Gastroesophageal sphincter (tissue), 4 donors: ENCODE results near the gene ATXN7. TPM values are rescaled to one million over a fixed set of nuclear protein-coding genes. Genes with fewer than 3 reads are reported as not detected.

ENCODE experiments used
- ATAC-seq: fragments of 150-250 bp; one replicate; pipeline ENCODE4 v1.9.1; 2016; ENCODE audit warnings: mild to moderate bottlenecking, moderate library complexity
- H3K27ac ChIP-seq, 4 donors: fragments of 200-600 bp; sonication (generic) in 3 of 4; 1 replicate in 3 of 4; 2 replicates in 1 of 4; pipeline ENCODE4 v1.5.1; 2016 to 2019
- H3K27me3 ChIP-seq: fragments of 200-600 bp; sonication (generic); one replicate; pipeline ENCODE4 v1.5.1; 2019
- H3K36me3 ChIP-seq, 2 donors: fragments of 200-600 bp; sonication (generic); one replicate each; pipeline ENCODE4 v1.5.1; 2019; ENCODE audit warnings: control low read depth in 1 of 2
- H3K4me1 ChIP-seq, 3 donors: fragments of 200-600 bp; sonication (generic); 1 replicate in 2 of 3; 2 replicates in 1 of 3; pipeline ENCODE4 v1.5.1; 2016 to 2019; ENCODE audit warnings: control low read depth in 2 of 3
- H3K4me3 ChIP-seq, 2 donors: fragments of 200-600 bp; sonication (generic); one replicate each; pipeline ENCODE4 v1.5.1; 2019; ENCODE audit warnings: mild to moderate bottlenecking in 1 of 2, moderate library complexity in 1 of 2
- H3K9me3 ChIP-seq, 3 donors: fragments of 200-600 bp; sonication (generic); one replicate each; pipeline ENCODE4 v1.5.1; 2017 to 2019; ENCODE audit warnings: control low read depth in 2 of 3
- EP300 ChIP-seq: sonication (generic); formaldehyde crosslinking; IDR thresholded peaks from one replicate; pipeline ENCODE4 v1.6.1; 2017; ENCODE audit warnings: antibody characterized with exemption, mild to moderate bottlenecking
- POLR2A ChIP-seq, 2 donors: fragments of 450-650 bp; IDR thresholded peaks; one replicate each; pipeline ENCODE4 v1.6.1; 2017; ENCODE audit warnings: antibody characterized with exemption in 2 of 2, mild to moderate bottlenecking in 2 of 2, moderate library complexity in 1 of 2
- POLR2AphosphoS5 ChIP-seq: sonication (generic); formaldehyde crosslinking; IDR thresholded peaks from one replicate; pipeline ENCODE4 v1.6.1; 2017; ENCODE audit warnings: antibody characterized with exemption
- WGBS, 2 donors: methylation state at CpG; one replicate each; pipeline ENCODE4 v1.1.5; 2018; ENCODE audit warnings: low coverage in 1 of 2; 5-methylcytosine and 5-hydroxymethylcytosine counted together
- total RNA-seq, 4 donors: library from RNA; depleted of rRNA; stranded (reverse); fragments of >200 nt; gene quantifications; one replicate each; pipeline ENCODE4 v1.1.0, GENCODE V29; 2016
- TF ChIP-seq, protein P1 (sequence below), 4 experiments: fragments of 200-600 bp in 2 of 4; fragments of 450-650 bp in 2 of 4; sonication (generic) in 1 of 4; IDR thresholded peaks; one replicate each; pipeline ENCODE4 v1.5.1; 2017 to 2019; ENCODE audit warnings: antibody characterized with exemption in 4 of 4, mild to moderate bottlenecking in 2 of 4, moderate library complexity in 2 of 4

Gene ATXN7
- total RNA-seq, 4 donors from 2014 or later, result 15.5 to 36.3 (median 19.8) TPM

DNA sequence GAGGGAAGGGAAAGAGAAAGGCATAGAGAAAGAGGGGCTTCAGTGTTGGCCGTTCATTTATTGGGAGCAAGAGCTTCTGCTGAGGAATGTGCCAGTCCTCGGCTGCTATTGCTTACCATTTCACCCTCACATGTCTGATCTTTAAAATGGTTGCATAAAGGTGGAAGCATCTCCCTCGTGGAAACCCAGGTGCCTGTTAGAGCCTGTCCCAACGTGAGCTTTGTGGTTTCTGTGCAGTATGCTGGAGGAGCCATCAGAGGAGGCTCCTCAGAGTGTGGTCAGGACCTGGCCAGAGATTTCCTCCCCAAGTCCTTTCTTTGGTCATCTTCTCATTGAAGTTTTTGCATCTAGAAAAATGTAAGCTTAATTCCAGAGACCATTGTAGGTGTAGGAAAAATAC is 125.3 kb downstream of the ATXN7 start:
- ATAC-seq, result no peak
- no peak overlapping the region for H3K4me3 ChIP-seq
- no peaks in the 10 kb centered on the region for H3K9me3 ChIP-seq
- no peak overlapping the region for H3K27ac ChIP-seq
- peaks cover 0 to 10% (median 0%) of the 10 kb centered on the region in 3 donors for H3K4me1 ChIP-seq
- no peaks in the 10 kb centered on the region for H3K27me3 ChIP-seq
- TF ChIP-seq EP300, result no peak
- TF ChIP-seq, protein P1, sequence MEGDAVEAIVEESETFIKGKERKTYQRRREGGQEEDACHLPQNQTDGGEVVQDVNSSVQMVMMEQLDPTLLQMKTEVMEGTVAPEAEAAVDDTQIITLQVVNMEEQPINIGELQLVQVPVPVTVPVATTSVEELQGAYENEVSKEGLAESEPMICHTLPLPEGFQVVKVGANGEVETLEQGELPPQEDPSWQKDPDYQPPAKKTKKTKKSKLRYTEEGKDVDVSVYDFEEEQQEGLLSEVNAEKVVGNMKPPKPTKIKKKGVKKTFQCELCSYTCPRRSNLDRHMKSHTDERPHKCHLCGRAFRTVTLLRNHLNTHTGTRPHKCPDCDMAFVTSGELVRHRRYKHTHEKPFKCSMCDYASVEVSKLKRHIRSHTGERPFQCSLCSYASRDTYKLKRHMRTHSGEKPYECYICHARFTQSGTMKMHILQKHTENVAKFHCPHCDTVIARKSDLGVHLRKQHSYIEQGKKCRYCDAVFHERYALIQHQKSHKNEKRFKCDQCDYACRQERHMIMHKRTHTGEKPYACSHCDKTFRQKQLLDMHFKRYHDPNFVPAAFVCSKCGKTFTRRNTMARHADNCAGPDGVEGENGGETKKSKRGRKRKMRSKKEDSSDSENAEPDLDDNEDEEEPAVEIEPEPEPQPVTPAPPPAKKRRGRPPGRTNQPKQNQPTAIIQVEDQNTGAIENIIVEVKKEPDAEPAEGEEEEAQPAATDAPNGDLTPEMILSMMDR (IDR thresholded peaks at IDR 0.05), result no peak
- no peak for TF ChIP-seq POLR2AphosphoS5
- no peak for TF ChIP-seq POLR2A (IDR thresholded peaks at IDR 0.05)
- H3K36me3 ChIP-seq, result peaks cover 0 to 89% of the 10 kb centered on the region in 2 donors
- WGBS, 2 donors, result 73 to 79% methylated on average over 4 of the region's 4 CpGs

DNA sequence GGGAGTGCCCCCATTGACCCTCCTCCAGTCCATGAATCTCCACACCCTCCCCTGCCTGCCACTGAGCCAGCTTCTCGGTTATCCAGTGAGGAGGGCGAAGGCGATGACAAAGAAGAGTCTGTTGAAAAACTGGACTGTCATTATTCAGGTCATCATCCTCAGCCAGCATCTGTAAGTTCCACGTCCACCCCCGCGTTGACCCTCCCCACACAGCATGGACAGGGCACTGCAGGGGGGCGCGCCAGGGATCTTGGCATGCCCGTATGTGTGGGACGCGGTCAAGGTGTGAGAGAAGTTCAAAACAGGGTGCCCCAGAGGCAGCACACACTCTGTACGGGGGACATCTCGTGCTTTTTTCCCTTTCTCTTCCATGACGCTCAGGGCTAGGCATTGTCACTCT is 126.5 kb downstream of the ATXN7 start:
- no peaks in the 10 kb centered on the region for H3K27me3 ChIP-seq
- H3K4me1 ChIP-seq, result peaks cover 0 to 11% (median 0%) of the 10 kb centered on the region in 3 donors
- no peak overlapping the region for H3K4me3 ChIP-seq
- no peak for ATAC-seq
- TF ChIP-seq POLR2A (IDR thresholded peaks at IDR 0.05) (no peak), POLR2AphosphoS5 (no peak), EP300 (no peak)
- TF ChIP-seq, protein P1 (IDR thresholded peaks at IDR 0.05), result no peak
- WGBS, 2 donors, result 77 to 90% methylated on average over 5 to 7 of the region's 14 CpGs
- H3K27ac ChIP-seq, result no peak overlapping the region
- no peaks in the 10 kb centered on the region for H3K9me3 ChIP-seq
- peaks cover 0 to 90% of the 10 kb centered on the region in 2 donors for H3K36me3 ChIP-seq

DNA sequence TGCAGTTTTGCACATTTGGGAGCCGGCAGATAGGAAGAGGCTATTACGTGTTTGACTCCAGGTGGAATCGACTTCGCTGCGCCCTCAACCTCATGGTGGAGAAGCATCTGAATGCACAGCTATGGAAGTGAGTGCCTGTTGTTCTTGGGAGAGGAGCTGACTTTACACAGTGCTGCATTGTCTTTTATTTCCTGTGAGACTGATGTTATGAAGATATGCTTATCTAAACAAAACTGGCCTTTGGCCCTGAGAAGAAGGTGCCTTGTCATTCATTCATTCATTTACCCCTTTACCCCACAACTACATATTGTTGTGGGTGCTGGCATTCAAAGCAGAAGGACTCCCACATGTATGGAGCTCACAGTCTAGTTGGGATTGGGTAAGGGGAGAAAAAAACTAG is 127.1 kb downstream of the ATXN7 start:
- Histone ChIP-seq H3K27me3 (no peaks in the 10 kb centered on the region), H3K4me3 (no peak overlapping the region), H3K36me3 (peaks cover 0 to 91% of the 10 kb centered on the region in 2 donors), H3K4me1 (peaks cover 0 to 11% (median 0%) of the 10 kb centered on the region in 3 donors), H3K27ac (no peak overlapping the region), H3K9me3 (no peaks in the 10 kb centered on the region)
- WGBS, 2 donors, result 54 to 95% methylated on average over 3 to 4 of the region's 5 CpGs
- ATAC-seq, result no peak
- TF ChIP-seq, protein P1 (IDR thresholded peaks at IDR 0.05), result no peak

DNA sequence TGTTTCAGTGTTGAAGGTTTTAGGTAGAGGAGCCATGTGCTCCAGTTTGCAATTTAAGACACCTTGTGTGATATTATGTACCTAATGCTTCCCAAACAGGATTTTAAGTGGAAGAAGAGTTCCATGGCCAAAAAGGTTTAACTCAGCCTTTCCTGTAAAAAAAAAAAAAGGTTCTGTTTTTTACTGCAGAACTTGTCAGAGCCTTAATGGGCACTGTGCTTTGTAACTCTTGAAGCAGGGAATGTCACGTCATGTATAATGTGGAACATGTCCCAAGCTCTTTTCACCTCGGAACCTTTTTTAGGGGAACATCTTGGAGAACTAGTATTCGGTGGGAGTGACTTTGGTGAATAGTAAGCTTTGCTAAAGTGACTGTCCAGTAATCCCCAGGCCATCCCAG is 128.0 kb downstream of the ATXN7 start:
- H3K27ac ChIP-seq, result no peak overlapping the region
- TF ChIP-seq, protein P1 (IDR thresholded peaks at IDR 0.05), result no peak
- TF ChIP-seq EP300 (no peak), POLR2A (IDR thresholded peaks at IDR 0.05) (no peak), POLR2AphosphoS5 (no peak)
- ATAC-seq, result no peak
- H3K36me3 ChIP-seq, result peaks cover 0 to 94% of the 10 kb centered on the region in 2 donors
- H3K9me3 ChIP-seq, result no peaks in the 10 kb centered on the region
- no peak overlapping the region for H3K4me3 ChIP-seq
- 84 to 94% methylated on average over 3 of the region's 3 CpGs for WGBS, 2 donors
- peaks cover 0 to 11% (median 0%) of the 10 kb centered on the region in 3 donors for H3K4me1 ChIP-seq
- H3K27me3 ChIP-seq, result no peaks in the 10 kb centered on the region

DNA sequence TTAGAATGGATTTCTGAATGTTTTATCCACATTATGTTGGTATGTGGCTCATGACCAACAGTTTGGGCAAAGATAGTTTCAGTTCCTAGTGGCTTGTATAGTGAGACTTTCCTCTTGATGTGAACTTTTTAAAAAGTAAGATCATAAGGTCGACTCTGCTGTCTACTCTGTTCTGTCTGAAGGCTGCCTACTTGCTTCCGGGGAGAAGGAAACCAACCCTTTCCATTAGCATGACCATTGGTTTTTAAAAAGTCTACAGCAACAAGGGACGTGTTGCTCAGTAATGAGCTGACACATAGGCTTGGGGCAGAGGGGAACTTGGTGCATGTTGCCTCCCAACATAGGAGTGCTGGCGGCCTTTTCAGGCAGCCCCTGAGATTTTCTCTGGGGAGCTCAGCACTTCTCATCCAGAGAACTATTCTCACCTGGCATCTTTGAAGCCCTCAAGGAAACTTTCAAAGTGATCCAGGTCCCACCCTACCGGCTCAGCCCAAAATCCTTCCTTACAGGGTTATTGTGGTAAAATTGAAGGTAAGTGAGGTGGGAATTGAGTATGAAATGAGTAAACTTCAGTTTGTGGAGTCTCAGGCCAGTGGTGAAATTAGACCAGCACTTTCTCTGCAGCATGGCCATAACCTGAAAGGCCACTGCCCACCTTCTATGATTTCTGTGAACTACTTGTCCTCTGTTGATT is 129.0 kb downstream of the ATXN7 start:
- TF ChIP-seq POLR2A (IDR thresholded peaks at IDR 0.05) (no peak), POLR2AphosphoS5 (no peak), EP300 (no peak)
- TF ChIP-seq, protein P1 (IDR thresholded peaks at IDR 0.05), result no peak
- Histone ChIP-seq H3K4me1 (peaks cover 0 to 14% (median 0%) of the 10 kb centered on the region in 3 donors), H3K27ac (peak overlapping the region in 1 of 4 donors; percentile 17), H3K9me3 (no peaks in the 10 kb centered on the region), H3K27me3 (no peaks in the 10 kb centered on the region), H3K36me3 (peaks cover 0 to 94% of the 10 kb centered on the region in 2 donors), H3K4me3 (no peak overlapping the region)
- 83 to 89% methylated on average over 1 to 4 of the region's 5 CpGs for WGBS, 2 donors
- ATAC-seq, result no peak
